NCI-H2107 treated with DMSO at 0.1 percent for 48 hours (cell line): ENCODE data around the gene RGS7.
"Not testable (repeated sequence)": the region's sequence is repeated elsewhere in the genome, so short reads cannot be mapped to it uniquely, and the experiment has no call there.

Source experiments
- DNase-seq: peaks from one replicate; lab custom pipeline; 2025; ENCODE audit not compliant: unreplicated experiment; lab: John Stamatoyannopoulos, UW

The RGS7 gene

GRCh38 chr1:241142493-241142892, 214.5 kb downstream of the RGS7 start:
- DNase-seq: no peak

GRCh38 chr1:241141646-241142045, 215.4 kb downstream of the RGS7 start:
- DNase-seq: not testable (repeated sequence)

- DNase-seq: no peak
Observed at GRCh38 chr1:241140670-241141069, 216.3 kb downstream of the RGS7 start.

- DNase-seq: no peak
Observed at GRCh38 chr1:241139047-241139446, 218.0 kb downstream of the RGS7 start.

- DNase-seq: no peak
Observed at GRCh38 chr1:241138248-241138647, 218.8 kb downstream of the RGS7 start.

GRCh38 chr1:241136389-241136788, 220.6 kb downstream of the RGS7 start:
- DNase-seq: no peak

- no peak for DNase-seq
Observed at GRCh38 chr1:241131636-241132194, 225.3 kb downstream of the RGS7 start.

- DNase-seq: no peak
Observed at GRCh38 chr1:241130881-241131280, 226.1 kb downstream of the RGS7 start.

- DNase-seq: no peak
Observed at GRCh38 chr1:241129207-241129960, 227.6 kb downstream of the RGS7 start.

GRCh38 chr1:241125286-241125685, 231.7 kb downstream of the RGS7 start:
- DNase-seq: no peak

- DNase-seq: no peak
Observed at GRCh38 chr1:241118049-241118448, 239.0 kb downstream of the RGS7 start.

GRCh38 chr1:241115784-241116183, 241.2 kb downstream of the RGS7 start:
- DNase-seq: no peak

GRCh38 chr1:241114699-241115233, 242.2 kb downstream of the RGS7 start:
- DNase-seq: no peak

- no peak for DNase-seq
Observed at GRCh38 chr1:241113557-241113956, 243.4 kb downstream of the RGS7 start.

- no peak for DNase-seq
Observed at GRCh38 chr1:241109039-241109438, 248.0 kb downstream of the RGS7 start.

- no peak for DNase-seq
Observed at GRCh38 chr1:241105147-241105546, 251.9 kb downstream of the RGS7 start.

- no peak for DNase-seq
Observed at GRCh38 chr1:241102664-241103063, 254.3 kb downstream of the RGS7 start.

- DNase-seq: no peak
Observed at GRCh38 chr1:241101622-241102021, 255.4 kb downstream of the RGS7 start.

GRCh38 chr1:241097479-241097878, 259.5 kb downstream of the RGS7 start:
- no peak for DNase-seq

GRCh38 chr1:241096982-241097381, 260.0 kb downstream of the RGS7 start:
- no peak for DNase-seq

GRCh38 chr1:241095847-241096246, 261.2 kb downstream of the RGS7 start:
- no peak for DNase-seq

- no peak for DNase-seq
Observed at GRCh38 chr1:241090798-241091197, 266.2 kb downstream of the RGS7 start.

GRCh38 chr1:241089066-241089465, 267.9 kb downstream of the RGS7 start:
- DNase-seq: not testable (repeated sequence)
